SK-N-SH (cell line): ENCODE measurements around the gene COPS7A. TPM values are rescaled to one million over a fixed set of nuclear protein-coding genes. Genes with fewer than 3 reads are reported as not detected.

Source experiments
- ELF1 ChIP-seq: IDR thresholded peaks from 2 replicates; pipeline ENCODE4 v1.4.0; 2012
- FOSL2 ChIP-seq: IDR thresholded peaks from 2 replicates; pipeline ENCODE4 v1.4.0; 2012; ENCODE audit warnings: low read depth, mild to moderate bottlenecking, moderate library complexity, borderline replicate concordance
- GATA2 ChIP-seq: sonication (generic); formaldehyde crosslinking; IDR thresholded peaks from 2 replicates; pipeline ENCODE4 v1.5.0; 2020; ENCODE audit warnings: mild to moderate bottlenecking, missing genetic modification reagents
- MAX ChIP-seq: IDR thresholded peaks from 2 replicates; pipeline ENCODE4 v1.4.0; 2012; ENCODE audit warnings: low read depth
- MXI1 ChIP-seq: IDR thresholded peaks from 2 replicates; pipeline ENCODE4 v1.6.1; 2012; ENCODE audit warnings: mild to moderate bottlenecking, low read depth, low read length, improper control_type of control experiment
- NFIC ChIP-seq: IDR thresholded peaks from 2 replicates; pipeline ENCODE4 v1.4.0; 2012; ENCODE audit warnings: borderline replicate concordance
- NRF1 ChIP-seq: IDR thresholded peaks from 2 replicates; pipeline ENCODE4 v1.6.1; 2012; ENCODE audit warnings: low read depth, mild to moderate bottlenecking, low read length
- POLR2AphosphoS5 ChIP-seq: IDR thresholded peaks from 2 replicates; pipeline ENCODE4 v1.6.1; 2012; ENCODE audit warnings: low read depth, low read length
- RAD21 ChIP-seq: IDR thresholded peaks from 2 replicates; pipeline ENCODE4 v1.6.1; 2012; ENCODE audit warnings: mild to moderate bottlenecking, low read length
- RCOR1 ChIP-seq: fragments of 150-350 bp; IDR thresholded peaks from 2 replicates; pipeline ENCODE4 v1.6.1; 2017; ENCODE audit warnings: antibody characterized with exemption, low read length
- REST ChIP-seq: IDR thresholded peaks from 2 replicates; pipeline ENCODE4 v1.6.1; 2012; ENCODE audit warnings: mild to moderate bottlenecking, low read depth, low read length, moderate library complexity
- RFX5 ChIP-seq: IDR thresholded peaks from 2 replicates; pipeline ENCODE4 v1.6.1; 2012; ENCODE audit warnings: mild to moderate bottlenecking, improper control_type of control experiment, low read length
- SIN3A ChIP-seq: IDR thresholded peaks from 2 replicates; pipeline ENCODE4 v1.6.1; 2012; ENCODE audit warnings: low read depth, mild to moderate bottlenecking, low read length, moderate library complexity, borderline replicate concordance
- SMC3 ChIP-seq: IDR thresholded peaks from 2 replicates; pipeline ENCODE4 v1.6.1; 2012; ENCODE audit warnings: low read depth, low read length, improper control_type of control experiment
- TEAD4 ChIP-seq: IDR thresholded peaks from 2 replicates; pipeline ENCODE4 v1.4.0; 2012; ENCODE audit warnings: mild to moderate bottlenecking, borderline replicate concordance; ENCODE audit not compliant: insufficient read depth
- polyA plus RNA-seq, 3 experiments: library from polyadenylated mRNA; depleted of rRNA; stranded (reverse); fragments of >200 nt; gene quantifications; 2 replicates each; pipeline ENCODE4 v1.2.3, GENCODE V29; 2012
- TF ChIP-seq, protein P1 (sequence below): fragments of 200-600 bp; sonication (generic); IDR thresholded peaks from 2 replicates; pipeline ENCODE4 v1.6.1; 2017; ENCODE audit warnings: antibody characterized with exemption, mild to moderate bottlenecking, moderate library complexity
- TF ChIP-seq, protein P2 (sequence below): IDR thresholded peaks from 2 replicates; pipeline ENCODE4 v1.4.0; 2012; ENCODE audit warnings: low read depth, borderline replicate concordance

COPS7A gene
- polyA plus RNA-seq, 1 of the 3 experiments (the other 2 are of a cell fraction) = 191 TPM

DNA sequence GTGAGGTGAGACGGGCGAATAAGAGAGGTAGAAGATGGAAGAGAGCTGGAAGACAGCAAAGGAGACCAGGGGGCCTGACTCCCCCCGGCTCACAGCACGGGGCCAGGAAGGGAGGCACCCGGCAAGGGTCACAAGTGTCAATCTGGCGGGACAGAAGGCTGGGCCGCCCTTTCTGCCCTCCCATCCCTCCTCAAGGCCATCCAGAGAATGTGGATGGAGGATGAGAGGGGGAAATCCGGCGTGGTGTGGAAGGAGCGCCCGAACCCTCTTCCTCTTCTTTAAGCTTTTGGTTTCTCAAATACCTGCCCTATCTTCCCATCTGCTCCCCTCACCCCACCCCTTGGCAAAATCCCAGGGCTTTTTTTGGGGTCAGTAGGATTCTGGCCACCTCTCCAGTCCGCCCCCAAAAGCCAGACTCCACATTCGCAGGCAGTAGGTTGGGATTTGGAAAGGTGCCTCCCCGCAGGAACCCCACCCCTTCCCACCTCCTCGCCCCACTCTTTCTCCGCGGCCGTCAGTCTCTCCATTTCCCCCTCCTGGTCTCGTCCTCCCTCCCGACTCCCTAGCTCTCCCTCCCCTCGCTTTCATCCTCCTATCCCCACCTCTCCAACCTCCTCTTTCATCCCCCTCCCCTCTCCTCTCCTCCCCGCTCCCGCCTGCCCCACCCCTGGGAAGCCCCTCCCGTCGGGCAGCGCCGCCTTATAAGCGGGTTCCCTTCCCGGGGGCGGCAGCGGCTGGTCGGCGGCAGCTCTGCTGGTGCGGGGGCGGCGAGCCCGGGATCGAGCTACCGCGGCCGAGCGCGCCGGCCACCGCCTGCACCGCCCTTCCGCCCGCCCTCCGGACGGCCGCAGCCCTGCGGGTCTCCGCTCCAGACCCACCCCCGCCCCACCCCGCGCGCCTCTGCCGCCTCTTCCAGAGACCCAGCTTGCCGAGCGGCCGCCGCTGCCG is 42.1 kb downstream of the COPS7A start, which contains the start of gene PTMS (continued):
- TF ChIP-seq ELF1 (no peak), POLR2AphosphoS5 (peak; percentile 98), GATA2 (CRISPR knock-in tag) (no peak), SIN3A (peak; percentile 65; the same call in 1 of the 2 replicates), RFX5 (peak; percentile 15; the same call in 1 of the 2 replicates), REST (0 out of 2 replicates have a peak, but pooled peaks have one; percentile 41), NFIC (peak; percentile 26; the same call in 1 of the 2 replicates), MXI1 (peak; percentile 4; the same call in 1 of the 2 replicates), FOSL2 (no peak), TEAD4 (0 out of 2 replicates have a peak, but pooled peaks have one; percentile 6), NRF1 (no peak), MAX (peak; percentile 38; the same call in 1 of the 2 replicates), RCOR1 (no peak), SMC3 (no peak), RAD21 (no peak)
- TF ChIP-seq, protein P1, sequence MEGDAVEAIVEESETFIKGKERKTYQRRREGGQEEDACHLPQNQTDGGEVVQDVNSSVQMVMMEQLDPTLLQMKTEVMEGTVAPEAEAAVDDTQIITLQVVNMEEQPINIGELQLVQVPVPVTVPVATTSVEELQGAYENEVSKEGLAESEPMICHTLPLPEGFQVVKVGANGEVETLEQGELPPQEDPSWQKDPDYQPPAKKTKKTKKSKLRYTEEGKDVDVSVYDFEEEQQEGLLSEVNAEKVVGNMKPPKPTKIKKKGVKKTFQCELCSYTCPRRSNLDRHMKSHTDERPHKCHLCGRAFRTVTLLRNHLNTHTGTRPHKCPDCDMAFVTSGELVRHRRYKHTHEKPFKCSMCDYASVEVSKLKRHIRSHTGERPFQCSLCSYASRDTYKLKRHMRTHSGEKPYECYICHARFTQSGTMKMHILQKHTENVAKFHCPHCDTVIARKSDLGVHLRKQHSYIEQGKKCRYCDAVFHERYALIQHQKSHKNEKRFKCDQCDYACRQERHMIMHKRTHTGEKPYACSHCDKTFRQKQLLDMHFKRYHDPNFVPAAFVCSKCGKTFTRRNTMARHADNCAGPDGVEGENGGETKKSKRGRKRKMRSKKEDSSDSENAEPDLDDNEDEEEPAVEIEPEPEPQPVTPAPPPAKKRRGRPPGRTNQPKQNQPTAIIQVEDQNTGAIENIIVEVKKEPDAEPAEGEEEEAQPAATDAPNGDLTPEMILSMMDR = no peak
- TF ChIP-seq, protein P2, sequence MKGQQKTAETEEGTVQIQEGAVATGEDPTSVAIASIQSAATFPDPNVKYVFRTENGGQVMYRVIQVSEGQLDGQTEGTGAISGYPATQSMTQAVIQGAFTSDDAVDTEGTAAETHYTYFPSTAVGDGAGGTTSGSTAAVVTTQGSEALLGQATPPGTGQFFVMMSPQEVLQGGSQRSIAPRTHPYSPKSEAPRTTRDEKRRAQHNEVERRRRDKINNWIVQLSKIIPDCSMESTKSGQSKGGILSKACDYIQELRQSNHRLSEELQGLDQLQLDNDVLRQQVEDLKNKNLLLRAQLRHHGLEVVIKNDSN = no peak
- TF ChIP-seq, all 33 proteins: peak for 13
